GM12878 (cell line): ENCODE data around the gene NEU3. TPM values are rescaled to one million over a fixed set of nuclear protein-coding genes. Genes with fewer than 3 reads are reported as not detected.
A peak's percentile ranks its signal among the peaks of the same experiment; 100 is the strongest.

Experiments used
- ATAC-seq: fragments of 200-7000 bp; cut with Tn5 transposase; 3 replicates; pipeline ENCODE4 v1.9.1; 2020; ENCODE audit warnings: mild to moderate bottlenecking, moderate library complexity
- BruUV-seq: library from RNA; stranded (reverse); fragments of 400-500 nt; replicated peaks from 2 replicates; lab custom pipeline; 2021; lab: Mats Ljungman, UMichigan
- CTCF ChIA-PET: fragments of 300-600 bp; sonication (Branson Sonifier 250); formaldehyde crosslinking; extraction: SDS; loops from one replicate; lab custom pipeline; 2021; ENCODE audit warnings: inconsistent platforms; lab: Yijun Ruan, JAX
- POLR2A ChIA-PET: fragments of 350-600 bp; formaldehyde crosslinking; extraction: SDS; loops from one replicate; lab custom pipeline; 2021; ENCODE audit warnings: inconsistent platforms; lab: Charles Lee
- RAD21 ChIA-PET: fragments of 300-600 bp; sonication (Branson Sonifier 250); formaldehyde crosslinking; loops from one replicate; lab custom pipeline; 2023; ENCODE audit warnings: antibody characterized with exemption; ENCODE audit not compliant: unreplicated experiment; lab: Charles Lee
- SMC1A ChIA-PET: fragments of 300-600 bp; sonication (Branson Sonifier 250); formaldehyde crosslinking; loops from one replicate; lab custom pipeline; 2023; ENCODE audit not compliant: unreplicated experiment, uncharacterized antibody; lab: Charles Lee
- DNase-seq: peaks from one replicate; pipeline ENCODE4 v3.0.0-alpha.2; 2011; ENCODE audit warnings: low read depth, low spot score
- FAIRE-seq: peaks from 3 replicates; lab custom pipeline; 2011; peaks lifted over from hg19 to GRCh38; lab: Jason Lieb, UNC
- H2AFZ ChIP-seq: 2 replicates; pipeline ENCODE4 v1.6.0; 2011; ENCODE audit warnings: low read depth, low read length, control low read depth; ENCODE audit not compliant: control insufficient read depth
- H3K27ac ChIP-seq: 2 replicates; pipeline ENCODE4 v1.5.1; 2011; ENCODE audit warnings: control low read depth; ENCODE audit not compliant: control insufficient read depth, insufficient read depth
- H3K27me3 ChIP-seq, 2 experiments: replicated peaks in 1 of 2; 2 replicates each; pipeline versions ENCODE4 v1.6.0 to v1.6.1; 2011; ENCODE audit warnings: low read length in 1 of 2; ENCODE audit not compliant: control insufficient read depth in 2 of 2, insufficient read depth in 2 of 2
- H3K36me3 ChIP-seq, 2 experiments: 2 replicates each; pipeline ENCODE4 v1.5.1; 2011; ENCODE audit warnings: low read length in 1 of 2; ENCODE audit not compliant: control insufficient read depth in 2 of 2, insufficient read depth in 2 of 2
- H3K4me1 ChIP-seq: 2 replicates; pipeline ENCODE4 v1.6.1; 2011; ENCODE audit warnings: mild to moderate bottlenecking, low read length, moderate library complexity, mixed read lengths; ENCODE audit not compliant: control insufficient read depth, insufficient read depth
- H3K4me2 ChIP-seq: 2 replicates; pipeline ENCODE4 v1.6.0; 2011; ENCODE audit warnings: control low read depth; ENCODE audit not compliant: control insufficient read depth, insufficient read depth
- H3K4me3 ChIP-seq: fragments of 200-600 bp; sonication (generic); 2 replicates; pipeline ENCODE4 v1.5.1; 2016
- H3K79me2 ChIP-seq: 2 replicates; pipeline ENCODE4 v1.6.0; 2011; ENCODE audit warnings: low read length; ENCODE audit not compliant: control insufficient read depth, insufficient read depth
- H3K9ac ChIP-seq: 2 replicates; pipeline ENCODE4 v1.8.0; 2011; ENCODE audit warnings: low read length, control low read depth, mixed read lengths; ENCODE audit not compliant: control insufficient read depth, insufficient read depth
- H3K9me3 ChIP-seq: replicated peaks from 3 replicates; pipeline ENCODE4 v1.5.1; 2011; ENCODE audit warnings: mild to moderate bottlenecking, low read length; ENCODE audit not compliant: control insufficient read depth, insufficient read depth
- H4K20me1 ChIP-seq: 2 replicates; pipeline ENCODE4 v1.6.0; 2011; ENCODE audit not compliant: control insufficient read depth, insufficient read depth
- ASH2L ChIP-seq: fragments of 300-600, 200-600 bp; sonication (generic); IDR thresholded peaks from 2 replicates; pipeline ENCODE4 v1.6.1; 2017; ENCODE audit warnings: low read depth, mild to moderate bottlenecking, borderline replicate concordance
- BCLAF1 ChIP-seq: fragments of 450-650 bp; IDR thresholded peaks from 2 replicates; pipeline ENCODE4 v1.6.1; 2017; ENCODE audit warnings: antibody characterized with exemption, mild to moderate bottlenecking, moderate library complexity
- CBX3 ChIP-seq: fragments of 200-600 bp; sonication (generic); IDR thresholded peaks from 2 replicates; pipeline ENCODE4 v1.6.1; 2016; ENCODE audit warnings: low read depth, borderline replicate concordance
- CREB1 ChIP-seq: IDR thresholded peaks from 2 replicates; pipeline ENCODE4 v1.6.1; 2012; ENCODE audit warnings: low read depth, mild to moderate bottlenecking, inconsistent platforms
- YBX1 ChIP-seq: fragments of 450-650 bp; IDR thresholded peaks from 2 replicates; pipeline ENCODE4 v1.6.1; 2016; ENCODE audit warnings: antibody characterized with exemption
- ZBTB4 ChIP-seq: fragments of 450-650 bp; formaldehyde crosslinking; IDR thresholded peaks from 2 replicates; pipeline ENCODE4 v1.4.0; 2022; ENCODE audit warnings: mild to moderate bottlenecking, moderate library complexity
- ZNF24 ChIP-seq: fragments of 450-650 bp; IDR thresholded peaks from 2 replicates; pipeline ENCODE4 v1.6.1; 2017; ENCODE audit warnings: antibody characterized with exemption, mild to moderate bottlenecking
- ZNF274 ChIP-seq: IDR thresholded peaks from one replicate; pipeline ENCODE4 v1.8.0; 2011; ENCODE audit not compliant: insufficient read length, insufficient read depth
- ZZZ3 ChIP-seq: IDR thresholded peaks from 2 replicates; pipeline ENCODE4 v1.6.1; 2011; ENCODE audit warnings: low read depth; ENCODE audit not compliant: control insufficient read depth, insufficient read length
- WGBS: methylation state at CpG from one replicate; pipeline ENCODE4 v1.1.6; 2016; ENCODE audit warnings: low lambda C conversion rate; ENCODE audit not compliant: insufficient replicate concordance, insufficient coverage; ENCODE audit errors: missing lambda C conversion rate; 5-methylcytosine and 5-hydroxymethylcytosine counted together
- in situ Hi-C: fragments of 300-500 bp; cut with MboI; formaldehyde crosslinking; loops from 9 replicates; pipeline ENCODE4 v1.14.3; 2018; ENCODE audit warnings: mixed read lengths
- intact Hi-C: fragments of 100-400 bp; cut with micrococcal nuclease; formaldehyde crosslinking; loops from one replicate; pipeline ENCODE4 v1.14.2; 2022; ENCODE audit not compliant: unreplicated experiment
- polyA plus RNA-seq, 11 experiments: library from polyadenylated mRNA; depleted of rRNA in 4 of 11; unstranded in 6 of 11; stranded (reverse) in 5 of 11; fragments of >200 nt; fragmentation: Nextera tagmentation in 4 of 11; fragmentation: Illumina TruSeq in 1 of 11; extraction: Ambion mirVana in 4 of 11; extraction: Trizol in 1 of 11; gene quantifications; 1 replicate in 1 of 11; 2 replicates in 10 of 11; pipeline versions ENCODE4 v1.2.1 to v1.2.3, GENCODE V29; 2011 to 2016; ENCODE audit warnings: inconsistent platforms in 2 of 11, missing spikeins in 2 of 11, low read depth in 1 of 11
- total RNA-seq, 4 experiments: library from RNA; depleted of rRNA in 3 of 4; stranded (reverse); fragments of >200 nt in 3 of 4; fragmentation: Illumina TruSeq in 1 of 4; extraction: Trizol in 1 of 4; gene quantifications; 2 replicates each; pipeline versions ENCODE4 v1.2.1 to v1.2.3, GENCODE V29; 2013 to 2021

The NEU3 gene
- total and polyA plus RNA-seq, 10 of the 15 experiments (the other 5 are each of a cell fraction or from before 2014, with no cell fraction given) = 2.5 to 20.3 (median 13.4) TPM

- TF ChIP-seq ZBTB4 (CRISPR knock-in tag) (no peak), CBX3 (no peak), ZNF274 (no peak), YBX1 (no peak), ZZZ3 (no peak)
These were observed 46.5 kb upstream of the NEU3 start (continued) for GRCh38 chr11:74942073-74942759.

GRCh38 chr11:74948546-74948897, 40.2 kb upstream of the NEU3 start:
- Histone ChIP-seq H3K4me2 (peak overlapping the region; percentile 66), H3K36me3 (peaks cover 0 to 6% of the 10 kb centered on the region in 2 experiments; a peak in 1 of 4 replicates), H4K20me1 (no peaks in the 10 kb centered on the region), H3K79me2 (peaks cover 52% of the 10 kb centered on the region), H3K9ac (peak overlapping the region; percentile 82), H3K27ac (peak overlapping the region; percentile 92), H3K4me3 (peak overlapping the region; percentile 82)
- WGBS = 1% methylated on average over 9 of the region's 9 CpGs
- peak; percentile 5 for ATAC-seq
- ChIA-PET SMC1A (interaction anchor here (0.8 to 1.4 kb wide), 6 partner anchors 8 to 78 kb away, joined by 3 read pairs; no protein-coding TSS in a partner anchor), RAD21 (interaction anchor here (1.0 kb wide), 2 partner anchors 41 to 199 kb away, joined by 3 to 4 read pairs; partner anchors contain the start of gene NEU3)
- in situ Hi-C loops = no loop called here
- TF ChIP-seq ASH2L = no peak
- TF ChIP-seq YBX1 = no peak
- TF ChIP-seq ZNF24 = no peak
- no peak for TF ChIP-seq BCLAF1
- no peak for TF ChIP-seq CREB1
- TF ChIP-seq, all 136 proteins: peak for 0
- FAIRE-seq = no peak
- no peak for DNase-seq
- CTCF ChIA-PET = interaction anchor here (0.6 to 0.7 kb wide), 2 partner anchors 291 to 452 kb away, joined by 3 to 4 read pairs; no protein-coding TSS in a partner anchor
- intact Hi-C loops = loop anchor here (2.0 kb wide), 1 partner anchor 40 kb away; the partner anchor contains the start of gene NEU3
- H3K4me1 ChIP-seq = peaks cover 11% of the 10 kb centered on the region; the same call in 1 of the 2 replicates
- no peaks in the 10 kb centered on the region for H3K27me3 ChIP-seq
- no peaks in the 10 kb centered on the region for H3K9me3 ChIP-seq
- peak overlapping the region; percentile 98 for H2AFZ ChIP-seq
- TSS peak; percentile 94 for BruUV-seq
- POLR2A ChIA-PET = interaction anchor here (1.1 to 1.3 kb wide), 2 partner anchors 11 to 44 kb away, joined by 3 read pairs; no protein-coding TSS in a partner anchor
